Endothelial cell of umbilical vein (primary cell): Measurements from ENCODE around the gene COL20A1. TPM values are rescaled to one million over a fixed set of nuclear protein-coding genes. Genes with fewer than 3 reads are reported as not detected.

Experiments
- BruUV-seq: library from RNA; stranded (reverse); fragments of 400-500 nt; replicated peaks from 2 replicates; lab custom pipeline; 2021; lab: Mats Ljungman, UMichigan
- CTCF ChIA-PET: fragments of 300-600, 350-600 bp; sonication (Branson Sonifier 250); formaldehyde crosslinking; loops from one replicate; lab custom pipeline; 2021; ENCODE audit warnings: antibody characterized with exemption, inconsistent platforms; lab: Charles Lee
- POLR2A ChIA-PET: fragments of 300-600, 350-600 bp; sonication (Branson Sonifier 250); formaldehyde crosslinking; loops from one replicate; lab custom pipeline; 2021; ENCODE audit warnings: antibody characterized with exemption, inconsistent platforms; lab: Charles Lee
- DNase-seq: peaks from one replicate; pipeline ENCODE4 v3.0.0-alpha.2; 2011; ENCODE audit warnings: low read depth, low spot score
- FAIRE-seq: peaks from 2 replicates; lab custom pipeline; 2011; peaks lifted over from hg19 to GRCh38; lab: Jason Lieb, UNC
- H2AFZ ChIP-seq: 2 replicates; pipeline ENCODE4 v1.6.0; 2012; ENCODE audit warnings: low read depth, low read length, control low read depth, inconsistent platforms
- H3K27ac ChIP-seq: 2 replicates; pipeline ENCODE4 v1.5.1; 2011; ENCODE audit warnings: low read depth, mild to moderate bottlenecking, control low read depth, low read length, moderate library complexity; ENCODE audit not compliant: insufficient read depth
- H3K27me3 ChIP-seq, 2 experiments: 2 replicates each; pipeline versions ENCODE4 v1.6.0 to v1.6.1; 2011; ENCODE audit warnings: low read length in 2 of 2, mixed read lengths in 1 of 2; ENCODE audit not compliant: control insufficient read depth in 2 of 2, insufficient read depth in 2 of 2
- H3K36me3 ChIP-seq, 2 experiments: 2 replicates in 1 of 2; 3 replicates in 1 of 2; pipeline ENCODE4 v1.5.1; 2011; ENCODE audit warnings: low read length in 2 of 2, mild to moderate bottlenecking in 1 of 2, moderate library complexity in 1 of 2; ENCODE audit not compliant: control insufficient read depth in 2 of 2, insufficient read depth in 2 of 2; ENCODE audit errors: extremely low read depth in 1 of 2
- H3K4me1 ChIP-seq: 3 replicates; pipeline ENCODE4 v1.5.1; 2011; ENCODE audit warnings: mild to moderate bottlenecking, low read length; ENCODE audit not compliant: control insufficient read depth, insufficient read depth; ENCODE audit errors: extremely low read depth
- H3K4me2 ChIP-seq: 2 replicates; pipeline ENCODE4 v1.6.1; 2011; ENCODE audit warnings: low read length, control low read depth, mixed read lengths; ENCODE audit not compliant: insufficient read depth
- H3K4me3 ChIP-seq, 3 experiments: fragments of 200-600 bp in 1 of 3; sonication (generic), shearing (Covaris generic) in 1 of 3; replicated peaks in 1 of 3; 2 replicates each; pipeline ENCODE4 v1.5.1; 2011 to 2016; ENCODE audit warnings: control low read depth in 3 of 3, low read length in 3 of 3, mild to moderate bottlenecking in 2 of 3, inconsistent platforms in 1 of 3, low read depth in 1 of 3, moderate library complexity in 1 of 3; ENCODE audit not compliant: insufficient read depth in 1 of 3
- H3K79me2 ChIP-seq: 2 replicates; pipeline ENCODE4 v1.6.0; 2012; ENCODE audit warnings: low read length, inconsistent platforms; ENCODE audit not compliant: control insufficient read depth, insufficient read depth
- H3K9ac ChIP-seq: replicated peaks from 2 replicates; pipeline ENCODE3; 2011; ENCODE audit warnings: low read length, control low read depth; ENCODE audit not compliant: insufficient read depth; ENCODE audit errors: extremely low read depth
- H3K9me1 ChIP-seq: replicated peaks from 3 replicates; pipeline ENCODE4 v1.6.0; 2011; ENCODE audit warnings: mild to moderate bottlenecking, low read length; ENCODE audit not compliant: control insufficient read depth, insufficient read depth; ENCODE audit errors: extremely low read depth
- H3K9me3 ChIP-seq: replicated peaks from 2 replicates; pipeline ENCODE4 v1.5.1; 2012; ENCODE audit warnings: low read length, inconsistent platforms; ENCODE audit not compliant: control insufficient read depth, insufficient read depth
- H4K20me1 ChIP-seq: replicated peaks from 2 replicates; pipeline ENCODE3; 2011; ENCODE audit warnings: mild to moderate bottlenecking, low read length; ENCODE audit not compliant: control insufficient read depth, insufficient read depth; ENCODE audit errors: extremely low read depth
- EZH2 ChIP-seq: IDR thresholded peaks from 2 replicates; pipeline ENCODE4 v1.6.1; 2012; ENCODE audit warnings: borderline replicate concordance, low read depth, mild to moderate bottlenecking, moderate library complexity, low read length, inconsistent platforms; ENCODE audit not compliant: severe bottlenecking
- FOS ChIP-seq: IDR thresholded peaks from 2 replicates; pipeline ENCODE4 v1.6.1; 2011; ENCODE audit warnings: mild to moderate bottlenecking, low read length, moderate library complexity, borderline replicate concordance; ENCODE audit not compliant: insufficient read depth
- GATA2 ChIP-seq: IDR thresholded peaks from 2 replicates; pipeline ENCODE4 v1.7.0; 2011; ENCODE audit warnings: low read depth, mild to moderate bottlenecking, moderate library complexity, mixed read lengths, low read length; ENCODE audit not compliant: insufficient read length, insufficient read depth
- JUN ChIP-seq: IDR thresholded peaks from 2 replicates; pipeline ENCODE4 v1.6.1; 2011; ENCODE audit warnings: borderline replicate concordance, low read depth; ENCODE audit not compliant: insufficient read length, insufficient read depth
- MAX ChIP-seq: IDR thresholded peaks from 2 replicates; pipeline ENCODE4 v1.6.1; 2011; ENCODE audit not compliant: insufficient read depth, insufficient read length
- MYC ChIP-seq: IDR thresholded peaks from one replicate; pipeline ENCODE4 v1.6.1; 2011; ENCODE audit warnings: mild to moderate bottlenecking, low read depth, low read length
- POLR2A ChIP-seq: IDR thresholded peaks from 2 replicates; pipeline ENCODE4 v1.6.1; 2012; ENCODE audit warnings: low read depth, mild to moderate bottlenecking, control low read depth, low read length
- POLR2AphosphoS5 ChIP-seq: IDR thresholded peaks from 2 replicates; pipeline ENCODE4 v1.6.1; 2012; ENCODE audit warnings: low read depth, mild to moderate bottlenecking, control low read depth, low read length, moderate library complexity; ENCODE audit not compliant: insufficient read depth
- dilution Hi-C: fragments of 300-500 bp; cut with MboI; formaldehyde crosslinking; loops from one replicate; pipeline ENCODE4 v1.15.0; 2019; ENCODE audit warnings: low sequenced_read_pairs; ENCODE audit not compliant: extremely low pct_ligation_motif_present
- intact Hi-C: fragments of 100-400 bp; cut with micrococcal nuclease; formaldehyde crosslinking; loops from one replicate; pipeline ENCODE4 v1.10.0; 2022
- polyA plus RNA-seq, 4 experiments: library from polyadenylated mRNA; depleted of rRNA in 3 of 4; stranded (reverse) in 3 of 4; unstranded in 1 of 4; fragments of >200 nt; gene quantifications; 2 replicates each; pipeline versions ENCODE4 v1.2.1 to v1.2.3, GENCODE V29; 2011 to 2012; ENCODE audit warnings: missing spikeins in 1 of 4
- total RNA-seq: library from RNA; stranded (reverse); gene quantifications from 2 replicates; pipeline ENCODE4 v1.2.3, GENCODE V29; 2021
- TF ChIP-seq, protein P1 (sequence below), 2 donors: IDR thresholded peaks; 1 replicate in 1 of 2; 2 replicates in 1 of 2; pipeline ENCODE4 v1.5.1; 2011; ENCODE audit warnings: low read length in 2 of 2, mild to moderate bottlenecking in 2 of 2, moderate library complexity in 2 of 2, control low read depth in 1 of 2, inconsistent platforms in 1 of 2, low read depth in 1 of 2; ENCODE audit not compliant: insufficient read depth in 1 of 2; ENCODE audit errors: extremely low read depth in 1 of 2

COL20A1 gene
- total and polyA plus RNA-seq, 2 donors (not counting 3 experiments of a cell fraction or from before 2014, with no cell fraction given) = not detected

DNA sequence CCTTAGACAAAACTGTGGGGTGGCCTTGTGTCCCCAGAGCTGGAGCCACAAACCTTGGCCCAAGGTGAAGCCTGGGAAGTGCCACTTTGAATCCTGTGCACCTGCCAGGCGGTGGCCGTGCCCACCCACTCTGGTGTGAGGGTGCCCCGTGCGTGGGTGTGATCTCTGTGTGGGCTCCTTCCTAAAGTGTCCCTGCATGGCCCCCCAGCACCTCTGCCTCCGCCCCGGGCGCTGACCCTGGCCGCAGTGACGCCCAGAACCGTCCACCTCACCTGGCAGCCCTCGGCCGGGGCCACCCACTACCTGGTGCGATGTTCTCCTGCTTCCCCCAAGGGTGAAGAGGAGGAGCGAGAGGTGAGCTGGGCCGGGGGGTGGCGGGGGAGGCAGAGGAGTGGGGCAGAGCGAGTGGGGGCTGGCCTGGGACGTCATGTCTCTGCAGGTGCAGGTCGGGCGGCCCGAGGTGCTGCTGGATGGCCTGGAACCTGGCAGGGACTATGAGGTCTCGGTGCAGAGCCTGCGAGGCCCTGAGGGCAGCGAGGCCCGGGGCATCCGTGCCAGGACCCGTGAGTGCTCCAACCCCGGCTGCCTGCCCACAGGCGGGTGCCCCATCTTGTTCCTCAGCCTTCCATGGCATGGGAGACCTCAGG is 18.3 kb downstream of the COL20A1 start:
- Histone ChIP-seq H3K27me3 (no peaks in the 10 kb centered on the region), H3K36me3 (no peaks in the 10 kb centered on the region), H3K9me3 (no peaks in the 10 kb centered on the region), H3K27ac (no peak overlapping the region), H3K9ac (no peak overlapping the region), H3K4me2 (no peak overlapping the region), H3K4me3 (no peak overlapping the region), H4K20me1 (no peaks in the 10 kb centered on the region), H3K4me1 (no peaks in the 10 kb centered on the region), H3K9me1 (no peaks in the 10 kb centered on the region), H2AFZ (no peak overlapping the region), H3K79me2 (no peaks in the 10 kb centered on the region)
- ChIA-PET CTCF (interaction anchor here (1.2 to 5.1 kb wide), 8 partner anchors 10 to 663 kb away, joined by 3 to 267 read pairs (median 6); partner anchors contain the start of gene PPDPF), POLR2A (no interaction called here)
- no TSS peak for BruUV-seq
- FAIRE-seq (no peak), DNase-seq (no peak)
- intact Hi-C loops = no loop called here
- dilution Hi-C loops = no loop called here
- no peak for TF ChIP-seq MAX
- TF ChIP-seq JUN = no peak
- TF ChIP-seq GATA2 = no peak
- no peak for TF ChIP-seq EZH2
- TF ChIP-seq POLR2AphosphoS5 = no peak
- no peak for TF ChIP-seq FOS
- TF ChIP-seq POLR2A = no peak
- no peak for TF ChIP-seq MYC
- TF ChIP-seq, protein P1, sequence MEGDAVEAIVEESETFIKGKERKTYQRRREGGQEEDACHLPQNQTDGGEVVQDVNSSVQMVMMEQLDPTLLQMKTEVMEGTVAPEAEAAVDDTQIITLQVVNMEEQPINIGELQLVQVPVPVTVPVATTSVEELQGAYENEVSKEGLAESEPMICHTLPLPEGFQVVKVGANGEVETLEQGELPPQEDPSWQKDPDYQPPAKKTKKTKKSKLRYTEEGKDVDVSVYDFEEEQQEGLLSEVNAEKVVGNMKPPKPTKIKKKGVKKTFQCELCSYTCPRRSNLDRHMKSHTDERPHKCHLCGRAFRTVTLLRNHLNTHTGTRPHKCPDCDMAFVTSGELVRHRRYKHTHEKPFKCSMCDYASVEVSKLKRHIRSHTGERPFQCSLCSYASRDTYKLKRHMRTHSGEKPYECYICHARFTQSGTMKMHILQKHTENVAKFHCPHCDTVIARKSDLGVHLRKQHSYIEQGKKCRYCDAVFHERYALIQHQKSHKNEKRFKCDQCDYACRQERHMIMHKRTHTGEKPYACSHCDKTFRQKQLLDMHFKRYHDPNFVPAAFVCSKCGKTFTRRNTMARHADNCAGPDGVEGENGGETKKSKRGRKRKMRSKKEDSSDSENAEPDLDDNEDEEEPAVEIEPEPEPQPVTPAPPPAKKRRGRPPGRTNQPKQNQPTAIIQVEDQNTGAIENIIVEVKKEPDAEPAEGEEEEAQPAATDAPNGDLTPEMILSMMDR (IDR thresholded peaks at IDR 0.05; ENCODE audit: extremely low read depth in 1 of 2, insufficient read depth in 1 of 2, low read depth in 1 of 2, low read length in 2 of 2) = no peak
